Muscle layer of colon (tissue), 2 donors: ENCODE data around the gene CCND1.

ENCODE experiments used
- H3K27ac ChIP-seq: one replicate; pipeline ENCODE4 v1.7.0; 2013; ENCODE audit warnings: low read depth, mild to moderate bottlenecking, low read length, moderate library complexity
- H3K27me3 ChIP-seq, 2 donors: one replicate each; pipeline ENCODE4 v1.7.0; 2013; ENCODE audit warnings: low read length in 2 of 2, mild to moderate bottlenecking in 2 of 2; ENCODE audit not compliant: insufficient read depth in 2 of 2, control insufficient read depth in 1 of 2
- H3K36me3 ChIP-seq: one replicate; pipeline ENCODE4 v1.7.0; 2013; ENCODE audit warnings: mild to moderate bottlenecking, low read length; ENCODE audit not compliant: insufficient read depth
- H3K4me1 ChIP-seq: one replicate; pipeline ENCODE4 v1.7.0; 2013; ENCODE audit warnings: mild to moderate bottlenecking, low read length; ENCODE audit not compliant: insufficient read depth
- H3K4me3 ChIP-seq, 2 donors: one replicate each; pipeline ENCODE4 v1.7.0; 2013; ENCODE audit warnings: low read length in 2 of 2, low read depth in 1 of 2, mild to moderate bottlenecking in 1 of 2, moderate library complexity in 1 of 2
- H3K9ac ChIP-seq: one replicate; pipeline ENCODE4 v1.7.0; 2013; ENCODE audit warnings: low read length
- H3K9me3 ChIP-seq: one replicate; pipeline ENCODE4 v1.7.0; 2013; ENCODE audit warnings: mild to moderate bottlenecking, low read length
- donor health status: abdominal sarcoma.
- donor health status: Adenocarcinoma of cecum.

The CCND1 gene

DNA sequence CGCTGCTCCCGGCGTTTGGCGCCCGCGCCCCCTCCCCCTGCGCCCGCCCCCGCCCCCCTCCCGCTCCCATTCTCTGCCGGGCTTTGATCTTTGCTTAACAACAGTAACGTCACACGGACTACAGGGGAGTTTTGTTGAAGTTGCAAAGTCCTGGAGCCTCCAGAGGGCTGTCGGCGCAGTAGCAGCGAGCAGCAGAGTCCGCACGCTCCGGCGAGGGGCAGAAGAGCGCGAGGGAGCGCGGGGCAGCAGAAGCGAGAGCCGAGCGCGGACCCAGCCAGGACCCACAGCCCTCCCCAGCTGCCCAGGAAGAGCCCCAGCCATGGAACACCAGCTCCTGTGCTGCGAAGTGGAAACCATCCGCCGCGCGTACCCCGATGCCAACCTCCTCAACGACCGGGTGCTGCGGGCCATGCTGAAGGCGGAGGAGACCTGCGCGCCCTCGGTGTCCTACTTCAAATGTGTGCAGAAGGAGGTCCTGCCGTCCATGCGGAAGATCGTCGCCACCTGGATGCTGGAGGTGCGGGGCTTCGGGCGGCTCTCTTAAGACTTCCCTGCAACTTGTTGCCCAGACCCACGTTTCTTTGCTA, at the start of gene CCND1:
Gene CCND1, plus strand, starts transcription at position 162 of the 587 bp plus-strand sequence. Its CDS starts 158 bp downstream, at position 320.
- Histone ChIP-seq H3K27ac (peak within 1 kb of the TSS; percentile 58), H3K9me3 (no peaks in the 10 kb centered on the region), H3K4me1 (peaks cover 38% of the 10 kb centered on the region), H3K27me3 (peaks cover 31 to 81% of the 10 kb centered on the region in 2 donors), H3K36me3 (no peaks in the 10 kb centered on the region), H3K9ac (no peak within 1 kb of the TSS), H3K4me3 (peak within 1 kb of the TSS; percentile 66 to 80)

DNA sequence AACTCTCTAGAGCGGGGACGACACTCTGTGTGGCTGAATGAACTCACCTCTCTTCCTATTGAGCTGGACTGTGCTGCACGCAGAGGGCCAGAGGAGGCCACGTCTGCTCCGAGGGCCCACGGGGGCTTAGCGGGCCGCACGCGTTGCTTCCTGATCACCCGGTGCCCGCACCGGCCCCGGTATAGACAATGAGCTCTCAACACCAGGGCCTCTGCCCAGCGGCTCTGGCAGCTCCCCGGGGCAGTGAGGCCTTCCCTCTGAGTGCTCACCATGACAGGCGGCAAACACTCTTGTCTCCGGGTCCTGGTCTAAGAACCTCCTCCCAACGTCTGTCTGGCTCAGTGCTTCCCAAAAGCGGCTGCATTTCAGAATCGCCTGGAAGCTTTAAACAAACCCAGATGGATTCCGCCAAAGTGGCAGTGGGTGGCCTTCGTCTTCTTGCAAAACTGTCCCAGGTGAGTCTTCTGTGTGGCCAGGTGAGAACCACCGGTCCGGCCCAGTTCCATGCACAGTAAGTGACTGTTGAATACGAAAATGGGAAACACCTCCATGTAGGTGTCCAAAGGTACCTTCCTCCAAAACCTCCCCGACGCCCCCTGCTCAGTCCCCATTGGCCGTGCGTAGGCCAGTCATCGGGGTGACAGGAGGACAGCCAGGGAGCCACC, 47.8 kb upstream of the CCND1 start:
- Histone ChIP-seq H3K4me1 (no peaks in the 10 kb centered on the region), H3K9ac (no peak overlapping the region), H3K27ac (no peak overlapping the region), H3K27me3 (no peaks in the 10 kb centered on the region), H3K9me3 (no peaks in the 10 kb centered on the region), H3K4me3 (no peak overlapping the region), H3K36me3 (no peaks in the 10 kb centered on the region)

DNA sequence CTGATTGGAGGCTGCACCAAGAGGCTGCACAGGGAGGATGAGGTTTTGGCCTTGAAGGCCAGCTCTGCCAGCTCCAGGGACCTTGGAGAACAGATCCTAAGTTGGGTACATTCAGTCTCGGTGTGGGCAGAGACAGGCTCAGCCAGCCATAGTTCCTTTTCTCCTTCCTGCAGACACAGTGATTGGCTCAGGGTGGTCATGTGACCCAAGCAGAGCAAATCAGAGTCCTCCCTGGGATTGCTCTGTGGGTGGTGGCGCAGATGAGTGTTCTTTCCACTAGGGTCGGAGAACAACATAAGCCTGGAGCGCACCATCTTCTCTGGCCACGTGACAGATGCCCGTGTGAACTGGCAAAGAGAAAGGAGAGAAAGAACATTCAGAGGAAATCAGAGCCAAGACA, 47.1 kb upstream of the CCND1 start:
- no peak overlapping the region for H3K9ac ChIP-seq
- H3K4me1 ChIP-seq: no peaks in the 10 kb centered on the region
- no peaks in the 10 kb centered on the region for H3K9me3 ChIP-seq
- H3K36me3 ChIP-seq: no peaks in the 10 kb centered on the region
- no peaks in the 10 kb centered on the region for H3K27me3 ChIP-seq
- H3K27ac ChIP-seq: no peak overlapping the region
- no peak overlapping the region for H3K4me3 ChIP-seq

DNA sequence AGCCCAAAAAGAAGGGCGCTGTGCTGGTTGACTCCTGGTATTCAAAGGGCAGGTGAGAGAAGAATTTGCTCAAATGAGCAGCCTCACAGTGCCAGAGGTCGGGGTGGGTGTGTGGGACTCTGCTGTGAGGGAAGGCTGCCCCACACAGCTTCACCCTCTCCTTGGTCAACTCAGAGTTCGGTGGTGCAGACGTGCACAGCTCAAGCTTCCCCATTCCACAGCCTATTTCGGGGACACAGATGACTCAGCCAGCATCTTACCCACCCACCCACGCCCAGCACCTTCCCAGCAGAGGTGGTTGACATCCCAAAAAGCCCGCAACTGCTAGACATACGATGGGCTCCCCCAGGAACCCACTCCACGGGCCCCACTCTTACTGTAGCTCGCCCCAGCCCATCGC, 46.5 kb upstream of the CCND1 start:
- Histone ChIP-seq H3K4me3 (no peak overlapping the region), H3K9me3 (no peaks in the 10 kb centered on the region), H3K36me3 (no peaks in the 10 kb centered on the region), H3K27me3 (no peaks in the 10 kb centered on the region), H3K9ac (no peak overlapping the region), H3K27ac (no peak overlapping the region), H3K4me1 (no peaks in the 10 kb centered on the region)

DNA sequence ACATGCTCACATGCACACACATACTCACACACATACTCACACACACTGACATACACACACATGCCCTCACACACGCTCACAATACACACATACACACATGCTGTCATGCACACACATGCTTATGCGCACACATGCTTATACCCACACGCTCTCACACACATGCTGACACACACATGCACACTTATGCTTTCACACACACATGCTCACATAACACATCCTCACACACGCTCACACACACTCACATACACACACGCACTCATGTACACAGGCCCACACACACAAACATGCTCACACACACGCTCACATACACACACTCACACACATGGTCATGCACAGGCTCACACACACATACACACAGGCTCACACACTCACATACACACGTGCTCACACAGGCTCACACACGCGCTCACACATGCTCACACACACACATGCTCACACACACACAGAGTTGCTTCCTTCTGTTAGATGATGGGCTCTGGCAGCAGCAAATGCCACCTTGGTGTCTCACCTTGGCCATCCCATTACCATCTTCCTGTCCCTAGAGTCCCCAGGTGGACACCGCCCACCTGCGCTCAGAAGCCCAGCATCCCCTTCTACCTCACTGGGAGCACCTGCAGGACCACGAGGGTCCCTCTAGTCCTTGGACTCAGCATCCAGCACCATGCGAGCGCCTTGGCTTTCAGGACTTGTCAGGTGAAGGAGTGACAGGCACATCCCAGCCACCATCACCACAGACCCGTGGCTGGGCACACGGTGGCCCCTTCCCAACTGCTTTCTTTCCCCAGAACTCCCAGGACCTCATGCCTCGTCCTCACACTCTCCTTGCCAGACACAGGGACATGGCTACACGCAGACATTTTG, 44.9 kb upstream of the CCND1 start:
- no peaks in the 10 kb centered on the region for H3K4me1 ChIP-seq
- H3K9ac ChIP-seq: no peak overlapping the region
- no peaks in the 10 kb centered on the region for H3K9me3 ChIP-seq
- H3K36me3 ChIP-seq: no peaks in the 10 kb centered on the region
- H3K4me3 ChIP-seq: no peak overlapping the region
- H3K27ac ChIP-seq: no peak overlapping the region
- no peaks in the 10 kb centered on the region for H3K27me3 ChIP-seq

DNA sequence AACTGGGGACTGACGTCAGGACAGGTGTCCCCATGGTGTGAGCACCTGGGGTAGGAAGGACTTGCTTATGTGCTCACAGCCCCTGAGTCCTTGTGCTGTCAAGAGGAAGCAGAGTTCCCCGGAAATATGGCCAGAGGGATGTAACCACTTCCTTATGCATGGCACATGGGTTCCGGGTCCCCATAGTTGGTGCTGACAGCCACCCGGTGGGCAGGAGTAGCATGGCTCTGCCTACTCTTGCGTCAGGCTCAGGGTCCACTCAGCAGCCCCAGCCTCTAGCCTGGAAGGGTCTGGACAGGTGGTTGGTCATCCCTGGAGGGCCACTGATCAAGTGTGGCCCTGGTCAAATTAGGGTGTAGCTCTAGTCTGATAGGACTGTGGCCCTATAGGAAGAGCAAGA, 42.8 kb upstream of the CCND1 start:
- Histone ChIP-seq H3K36me3 (no peaks in the 10 kb centered on the region), H3K27me3 (no peaks in the 10 kb centered on the region), H3K9ac (no peak overlapping the region), H3K27ac (no peak overlapping the region), H3K9me3 (no peaks in the 10 kb centered on the region), H3K4me1 (no peaks in the 10 kb centered on the region), H3K4me3 (no peak overlapping the region)

DNA sequence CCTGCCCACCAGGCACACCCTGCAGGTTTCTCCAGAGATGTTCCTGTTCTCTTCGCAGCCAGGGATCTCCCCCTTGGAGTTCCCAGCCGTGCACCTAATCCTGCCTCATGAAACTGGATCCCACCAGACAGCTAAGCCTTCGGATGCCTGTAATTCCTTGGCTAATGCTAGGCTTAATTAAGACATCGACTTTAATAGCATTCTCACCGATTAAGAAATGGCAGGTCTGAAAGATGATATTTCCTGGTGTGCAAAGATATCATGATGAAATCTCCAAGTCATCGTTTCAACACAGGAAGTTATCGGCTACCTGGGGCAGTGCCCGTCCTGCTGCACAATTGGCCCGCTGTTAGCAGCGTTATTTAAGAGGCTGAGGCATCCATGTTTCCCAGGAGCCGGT, 41.5 kb upstream of the CCND1 start:
- H3K4me1 ChIP-seq: no peaks in the 10 kb centered on the region
- no peak overlapping the region for H3K9ac ChIP-seq
- H3K36me3 ChIP-seq: no peaks in the 10 kb centered on the region
- H3K4me3 ChIP-seq: no peak overlapping the region
- no peaks in the 10 kb centered on the region for H3K9me3 ChIP-seq
- no peaks in the 10 kb centered on the region for H3K27me3 ChIP-seq
- H3K27ac ChIP-seq: no peak overlapping the region

DNA sequence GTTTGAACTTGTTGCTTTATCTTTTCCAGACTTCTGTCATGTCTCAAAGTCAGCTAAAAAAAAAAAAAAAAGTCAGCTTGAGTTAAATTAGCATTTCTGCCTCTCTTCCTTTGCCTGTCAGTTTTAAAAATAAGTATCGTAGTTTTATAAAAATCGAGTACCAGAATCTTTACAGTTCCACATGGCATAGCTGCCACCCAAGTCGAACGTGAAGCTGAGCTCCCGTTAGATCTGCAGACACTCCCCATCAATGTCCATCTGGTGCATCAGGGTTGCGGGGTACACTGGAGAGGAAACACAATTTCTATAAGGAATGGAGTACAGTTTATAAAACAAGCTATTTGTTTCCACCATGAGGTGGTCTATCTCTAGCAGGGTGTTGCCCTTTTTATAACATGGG, 41.0 kb upstream of the CCND1 start:
- H3K27ac ChIP-seq: no peak overlapping the region
- H3K4me3 ChIP-seq: no peak overlapping the region
- no peaks in the 10 kb centered on the region for H3K9me3 ChIP-seq
- no peaks in the 10 kb centered on the region for H3K27me3 ChIP-seq
- H3K4me1 ChIP-seq: no peaks in the 10 kb centered on the region
- no peak overlapping the region for H3K9ac ChIP-seq
- H3K36me3 ChIP-seq: no peaks in the 10 kb centered on the region

DNA sequence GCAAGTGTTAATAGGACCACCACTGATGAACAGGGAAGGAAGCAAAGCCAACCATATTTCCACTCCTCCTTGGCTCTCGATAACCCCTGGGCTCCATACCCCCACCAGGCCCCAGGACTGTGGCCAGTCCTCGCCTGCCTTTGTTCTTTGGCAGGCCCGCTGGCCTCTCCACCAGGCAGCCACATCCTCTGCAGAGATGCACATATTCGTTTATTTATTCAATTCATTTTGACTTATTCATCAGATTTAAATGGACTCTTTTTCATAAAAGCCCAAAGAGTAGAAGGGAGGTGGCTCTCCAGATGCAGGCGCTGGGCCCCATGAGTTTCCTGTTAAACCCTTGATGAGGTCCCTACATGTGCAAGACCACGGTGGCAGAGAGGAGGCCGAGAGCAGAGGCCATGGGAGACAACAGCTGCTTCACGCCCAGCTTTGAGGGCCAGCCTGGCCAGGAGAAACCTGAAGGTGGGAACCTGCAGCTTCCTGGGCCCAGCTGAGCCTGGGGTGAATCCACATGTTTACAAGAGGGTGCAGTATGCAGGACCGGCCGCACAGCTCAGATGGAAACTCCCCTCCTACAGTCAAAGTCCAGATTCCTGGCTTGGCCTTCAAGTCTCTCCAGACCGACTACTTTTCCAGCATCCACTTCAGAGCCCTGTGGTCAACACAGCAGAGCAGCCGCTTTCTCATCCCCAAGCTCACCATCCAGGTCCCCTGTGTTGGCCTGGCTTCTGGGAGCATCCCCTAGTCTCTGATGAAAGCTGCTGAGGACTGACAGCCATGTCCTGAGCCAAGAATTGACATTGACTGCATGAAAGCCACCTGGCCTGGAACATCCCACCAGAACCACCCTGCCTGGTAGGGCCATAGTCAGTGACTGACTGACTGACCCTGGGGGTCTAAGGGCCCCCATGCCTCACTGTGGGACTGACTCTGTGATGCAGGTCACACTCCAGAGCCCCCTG, 39.7 kb upstream of the CCND1 start:
- H3K4me3 ChIP-seq: no peak overlapping the region
- no peaks in the 10 kb centered on the region for H3K27me3 ChIP-seq
- no peak overlapping the region for H3K27ac ChIP-seq
- H3K4me1 ChIP-seq: no peaks in the 10 kb centered on the region
- H3K36me3 ChIP-seq: no peaks in the 10 kb centered on the region
- no peaks in the 10 kb centered on the region for H3K9me3 ChIP-seq
- H3K9ac ChIP-seq: no peak overlapping the region

DNA sequence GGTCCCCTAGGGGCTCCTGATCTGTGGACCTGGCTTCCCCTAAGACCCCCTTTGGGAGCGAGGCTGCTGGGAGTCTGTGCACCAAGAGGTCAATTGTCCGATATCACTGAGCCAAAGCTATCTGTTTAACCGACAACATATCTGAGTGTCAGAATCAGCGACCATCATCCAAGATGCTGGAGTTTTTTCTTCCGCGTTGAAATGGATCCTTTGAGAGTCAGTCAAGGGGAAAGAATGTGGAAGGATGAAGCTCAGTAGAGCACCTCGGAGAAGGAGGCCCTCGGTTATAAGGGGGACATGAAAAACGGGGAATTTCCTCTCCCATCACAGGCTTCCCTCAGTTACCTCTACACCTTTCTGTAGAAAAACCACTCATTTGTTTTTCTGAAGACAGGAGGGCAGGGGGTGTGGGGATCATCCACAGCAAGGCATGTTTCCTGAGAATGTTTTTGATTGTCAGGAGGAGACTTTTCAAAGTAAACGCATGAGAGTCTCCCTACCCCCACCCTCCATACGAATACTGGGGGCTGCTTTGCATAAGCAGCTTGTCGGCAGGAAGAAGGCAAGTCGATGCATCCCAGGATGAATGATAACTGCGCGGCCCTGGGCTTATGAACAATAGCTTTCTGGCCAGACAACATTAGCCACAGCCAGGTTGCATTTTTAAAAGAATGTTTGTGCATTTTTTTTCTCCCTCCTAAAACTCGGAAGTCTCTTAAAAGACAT, 37.7 kb upstream of the CCND1 start:
- no peaks in the 10 kb centered on the region for H3K9me3 ChIP-seq
- H3K27me3 ChIP-seq: no peaks in the 10 kb centered on the region
- H3K4me3 ChIP-seq: no peak overlapping the region
- H3K36me3 ChIP-seq: no peaks in the 10 kb centered on the region
- no peaks in the 10 kb centered on the region for H3K4me1 ChIP-seq
- no peak overlapping the region for H3K27ac ChIP-seq
- no peak overlapping the region for H3K9ac ChIP-seq
